Spleen (tissue), 7 donors: Measurements from ENCODE around the gene TTLL8.

Experiments used
- POLR2A ChIP-seq, 3 donors: fragments of 450-650 bp; IDR thresholded peaks; one replicate each; pipeline ENCODE4 v1.5.1; 2017; ENCODE audit warnings: antibody characterized with exemption in 3 of 3, mild to moderate bottlenecking in 1 of 3
- TF ChIP-seq, protein P1 (sequence below), 11 experiments: fragments of 200-600 bp in 7 of 11; fragments of 450-650 bp in 4 of 11; sonication (generic) in 4 of 11; IDR thresholded peaks in 8 of 11; conservative IDR thresholded peaks in 3 of 11; 1 replicate in 7 of 11; 2 replicates in 4 of 11; pipeline versions ENCODE4 v1.4.0 to v1.8.0; 2016 to 2021; ENCODE audit warnings: antibody characterized with exemption in 11 of 11, inconsistent platforms in 4 of 11, mild to moderate bottlenecking in 1 of 11
- donor health status: DM: no; HTN: no; CAD: no; lungs with moderate emphysema.
- donor health status: DM: no; HTN: no; CAD: no.
- donor health status: DM: no; HTN: no; CAD: no.

GRCh38 chr22:50011447-50012210, 46.5 kb downstream of the TTLL8 start:
- TF ChIP-seq, protein P1, sequence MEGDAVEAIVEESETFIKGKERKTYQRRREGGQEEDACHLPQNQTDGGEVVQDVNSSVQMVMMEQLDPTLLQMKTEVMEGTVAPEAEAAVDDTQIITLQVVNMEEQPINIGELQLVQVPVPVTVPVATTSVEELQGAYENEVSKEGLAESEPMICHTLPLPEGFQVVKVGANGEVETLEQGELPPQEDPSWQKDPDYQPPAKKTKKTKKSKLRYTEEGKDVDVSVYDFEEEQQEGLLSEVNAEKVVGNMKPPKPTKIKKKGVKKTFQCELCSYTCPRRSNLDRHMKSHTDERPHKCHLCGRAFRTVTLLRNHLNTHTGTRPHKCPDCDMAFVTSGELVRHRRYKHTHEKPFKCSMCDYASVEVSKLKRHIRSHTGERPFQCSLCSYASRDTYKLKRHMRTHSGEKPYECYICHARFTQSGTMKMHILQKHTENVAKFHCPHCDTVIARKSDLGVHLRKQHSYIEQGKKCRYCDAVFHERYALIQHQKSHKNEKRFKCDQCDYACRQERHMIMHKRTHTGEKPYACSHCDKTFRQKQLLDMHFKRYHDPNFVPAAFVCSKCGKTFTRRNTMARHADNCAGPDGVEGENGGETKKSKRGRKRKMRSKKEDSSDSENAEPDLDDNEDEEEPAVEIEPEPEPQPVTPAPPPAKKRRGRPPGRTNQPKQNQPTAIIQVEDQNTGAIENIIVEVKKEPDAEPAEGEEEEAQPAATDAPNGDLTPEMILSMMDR (IDR thresholded peaks at IDR 0.05 in 8 of 11, conservative IDR thresholded peaks at IDR 0.05 in 3 of 11) = no peak
- no peak for TF ChIP-seq POLR2A (IDR thresholded peaks at IDR 0.05)
